HepG2 (cell line): Measurements from ENCODE around the gene PRKCB. TPM values are rescaled to one million over a fixed set of nuclear protein-coding genes. Genes with fewer than 3 reads are reported as not detected.

ENCODE experiments used
- ATAC-seq: fragments of 200-7000 bp; cut with Tn5 transposase; 3 replicates; pipeline ENCODE4 v1.9.1; 2020; ENCODE audit warnings: mild to moderate bottlenecking, moderate library complexity
- BruUV-seq: library from RNA; stranded (reverse); fragments of 400-500 nt; replicated peaks from 2 replicates; lab custom pipeline; 2021; lab: Mats Ljungman, UMichigan
- CTCF ChIA-PET: fragments of 300-600 bp; formaldehyde crosslinking; extraction: SDS; loops from one replicate; lab custom pipeline; 2021; ENCODE audit warnings: low total read pairs, inconsistent platforms, low intra/inter-chr PET ratio; lab: Yijun Ruan, JAX
- POLR2A ChIA-PET: fragments of 350-600 bp; sonication (Branson Sonifier 250); formaldehyde crosslinking; loops from one replicate; lab custom pipeline; 2020; ENCODE audit warnings: antibody characterized with exemption, inconsistent platforms; lab: Yijun Ruan, JAX
- DNase-seq: peaks from one replicate; pipeline ENCODE4 v3.0.0-alpha.2; 2015; ENCODE audit warnings: low spot score
- FAIRE-seq: peaks from 3 replicates; lab custom pipeline; 2011; peaks lifted over from hg19 to GRCh38; lab: Jason Lieb, UNC
- H2AFZ ChIP-seq: one replicate; pipeline ENCODE4 v1.6.1; 2011; ENCODE audit warnings: low read length, inconsistent platforms
- H3K27ac ChIP-seq: fragments of 300-600 bp; 3 replicates; pipeline ENCODE4 v1.8.0; 2011; ENCODE audit warnings: mixed run types, mild to moderate bottlenecking, mixed read lengths, low read length, inconsistent platforms; ENCODE audit not compliant: insufficient read depth; ENCODE audit errors: extremely low read length
- H3K27me3 ChIP-seq, 2 experiments: fragments of 200-600 bp in 1 of 2; 2 replicates in 1 of 2; 3 replicates in 1 of 2; pipeline versions ENCODE4 v1.6.0 to v1.8.0; 2011; ENCODE audit warnings: low read length in 2 of 2, mild to moderate bottlenecking in 2 of 2, moderate library complexity in 2 of 2, inconsistent platforms in 1 of 2; ENCODE audit not compliant: insufficient read depth in 2 of 2, control insufficient read depth in 1 of 2
- H3K36me3 ChIP-seq, 2 experiments: fragments of 200-600 bp in 1 of 2; replicated peaks in 1 of 2; 2 replicates in 1 of 2; 3 replicates in 1 of 2; pipeline versions ENCODE4 v1.5.1 to v1.8.0; 2011; ENCODE audit warnings: low read length in 2 of 2, inconsistent platforms in 1 of 2; ENCODE audit not compliant: insufficient read depth in 2 of 2, control insufficient read depth in 1 of 2
- H3K4me1 ChIP-seq: 2 replicates; pipeline ENCODE4 v1.5.1; 2012; ENCODE audit warnings: low read length, inconsistent platforms; ENCODE audit not compliant: insufficient read depth
- H3K4me2 ChIP-seq: 2 replicates; pipeline ENCODE4 v1.6.0; 2011; ENCODE audit warnings: low read depth, low read length, inconsistent platforms
- H3K4me3 ChIP-seq, 3 experiments: fragments of 200-600 bp in 1 of 3; sonication (generic), shearing (Covaris generic) in 1 of 3; replicated peaks in 1 of 3; 2 replicates each; pipeline ENCODE4 v1.5.1; 2011 to 2016; ENCODE audit warnings: low read length in 3 of 3, inconsistent platforms in 2 of 3, low read depth in 2 of 3, mild to moderate bottlenecking in 2 of 3, control low read depth in 1 of 3, mixed read lengths in 1 of 3; ENCODE audit not compliant: insufficient read depth in 1 of 3
- H3K79me2 ChIP-seq: one replicate; pipeline ENCODE4 v1.6.1; 2011; ENCODE audit warnings: low read length, inconsistent platforms; ENCODE audit not compliant: insufficient read depth
- H3K9ac ChIP-seq: 2 replicates; pipeline ENCODE4 v1.6.0; 2011; ENCODE audit warnings: mild to moderate bottlenecking, low read depth, low read length, inconsistent platforms; ENCODE audit not compliant: insufficient read depth
- H3K9me3 ChIP-seq: 2 replicates; pipeline ENCODE4 v1.5.1; 2012; ENCODE audit warnings: mild to moderate bottlenecking, low read length
- H4K20me1 ChIP-seq: 2 replicates; pipeline ENCODE4 v1.6.0; 2011; ENCODE audit warnings: inconsistent platforms, mild to moderate bottlenecking, low read length, moderate library complexity; ENCODE audit not compliant: insufficient read depth
- CTCF ChIP-seq: sonication (generic); formaldehyde crosslinking; IDR thresholded peaks from 2 replicates; pipeline ENCODE4 v1.5.0; 2020; ENCODE audit warnings: mild to moderate bottlenecking, missing genetic modification reagents, moderate library complexity
- GZF1 ChIP-seq: sonication (generic); formaldehyde crosslinking; IDR thresholded peaks from 2 replicates; pipeline ENCODE4 v1.5.1; 2020; ENCODE audit warnings: mild to moderate bottlenecking, missing genetic modification reagents
- MATR3 ChIP-seq: sonication (generic); formaldehyde crosslinking; IDR thresholded peaks from 2 replicates; pipeline ENCODE4 v1.4.0; 2020; ENCODE audit warnings: missing genetic modification reagents
- MLX ChIP-seq: IDR thresholded peaks from 2 replicates; pipeline ENCODE4 v1.6.1; 2016
- ZNF225 ChIP-seq: sonication (generic); formaldehyde crosslinking; IDR thresholded peaks from 2 replicates; pipeline ENCODE4 v1.4.0; 2020; ENCODE audit warnings: mild to moderate bottlenecking, missing genetic modification reagents
- ZNF550 ChIP-seq: sonication (generic); formaldehyde crosslinking; IDR thresholded peaks from 2 replicates; pipeline ENCODE4 v1.4.0; 2020; ENCODE audit warnings: mild to moderate bottlenecking, missing genetic modification reagents, borderline replicate concordance
- ZNF691 ChIP-seq: sonication (generic); formaldehyde crosslinking; IDR thresholded peaks from 2 replicates; pipeline ENCODE4 v1.4.0; 2020; ENCODE audit warnings: missing genetic modification reagents, low read depth, mild to moderate bottlenecking, borderline replicate concordance
- ZNF773 ChIP-seq: sonication (generic); formaldehyde crosslinking; IDR thresholded peaks from 2 replicates; pipeline ENCODE4 v1.4.0; 2020; ENCODE audit warnings: missing genetic modification reagents, borderline replicate concordance
- ZUFSP ChIP-seq: sonication (generic); formaldehyde crosslinking; IDR thresholded peaks from 2 replicates; pipeline ENCODE4 v1.9.0; 2021; ENCODE audit warnings: missing genetic modification reagents, mild to moderate bottlenecking, borderline replicate concordance
- WGBS: methylation state at CpG from one replicate; pipeline ENCODE4 v1.1.6; 2017; ENCODE audit warnings: low lambda C conversion rate; 5-methylcytosine and 5-hydroxymethylcytosine counted together
- in situ Hi-C: cut with HindIII; loops from 2 replicates; pipeline ENCODE4 v1.10.0; 2017; ENCODE audit warnings: low pct_unique_long_range_greater_than_20kb; ENCODE audit not compliant: extremely low pct_ligation_motif_present
- intact Hi-C: fragments of 100-400 bp; cut with micrococcal nuclease; formaldehyde crosslinking; loops from one replicate; pipeline ENCODE4 v1.10.0; 2022; ENCODE audit not compliant: unreplicated experiment
- polyA plus RNA-seq, 8 experiments: library from polyadenylated mRNA; depleted of rRNA in 3 of 8; stranded (reverse) in 7 of 8; unstranded in 1 of 8; fragments of >200 nt; fragmentation: Illumina TruSeq in 4 of 8; extraction: Trizol in 4 of 8; gene quantifications; 2 replicates each; pipeline versions ENCODE4 v1.2.1 to v1.2.3, GENCODE V29; 2011 to 2016; ENCODE audit warnings: low read depth in 4 of 8, missing spikeins in 1 of 8, mixed read lengths in 1 of 8; ENCODE audit not compliant: insufficient read depth in 1 of 8
- total RNA-seq, 5 experiments: library from RNA; depleted of rRNA; stranded (reverse); fragments of >200 nt; fragmentation: Illumina TruSeq; extraction: Trizol; gene quantifications; 2 replicates each; pipeline ENCODE4 v1.2.3, GENCODE V29; 2016; ENCODE audit warnings: low read depth in 1 of 5

Gene PRKCB
- total and polyA plus RNA-seq, 2 of the 13 experiments (the other 11 are each of a cell fraction or from before 2014, with no cell fraction given), result 0.01 TPM; not detected in 1

GRCh38 chr16:24204150-24204665 lies 368.4 kb downstream of the PRKCB start:
- Histone ChIP-seq H3K4me1 (no peaks in the 10 kb centered on the region), H3K36me3 (no peaks in the 10 kb centered on the region), H3K4me3 (no peak overlapping the region), H3K4me2 (no peak overlapping the region), H3K9ac (no peak overlapping the region), H3K79me2 (no peaks in the 10 kb centered on the region), H2AFZ (no peak overlapping the region), H3K9me3 (no peaks in the 10 kb centered on the region), H3K27me3 (peaks cover 1 to 9% of the 10 kb centered on the region in 2 experiments; a peak in 2 of 5 replicates), H4K20me1 (no peaks in the 10 kb centered on the region), H3K27ac (no peak overlapping the region)
- TF ChIP-seq ZUFSP (CRISPR knock-in tag), result no peak
- no peak for TF ChIP-seq MATR3 (CRISPR knock-in tag)
- no peak for TF ChIP-seq CTCF (CRISPR knock-in tag)
- no peak for TF ChIP-seq GZF1 (CRISPR knock-in tag)
- TF ChIP-seq ZNF225 (CRISPR knock-in tag), result no peak
- no peak for TF ChIP-seq ZNF550
- TF ChIP-seq ZNF773 (CRISPR knock-in tag), result no peak
- no peak for TF ChIP-seq MLX (CRISPR knock-in tag)
- no peak for TF ChIP-seq ZNF691
- ATAC-seq (no peak), DNase-seq (no peak), FAIRE-seq (no peak)
- ChIA-PET POLR2A (no interaction called here), CTCF (no interaction called here)
- 2% methylated on average over 2 of the region's 2 CpGs for WGBS
- intact Hi-C loops, result no loop called here
- BruUV-seq, result no TSS peak
- in situ Hi-C loops, result no loop called here
